ENCODE data around the gene TLCD2.
"Not testable (repeated sequence)": the region's sequence is repeated elsewhere in the genome, so short reads cannot be mapped to it uniquely, and the experiment has no call there.

Gene TLCD2

GRCh38 chr17:1725642-1726511, 15.7 kb upstream of the TLCD2 start:
- Histone ChIP-seq H3K4me3 (ENCODE audit: low read depth, low read length) (peak overlapping the region; percentile 99), H2AFZ (ENCODE audit: low read length, unreplicated experiment) (no peak overlapping the region), H3K36me3 (ENCODE audit: insufficient read depth, low read length) (no peaks in the 10 kb centered on the region; the same call in 1 of the 2 replicates), H3K27ac (ENCODE audit: low read depth, low read length) (no peak overlapping the region), H3K79me2 (ENCODE audit: control insufficient read depth, insufficient read depth, low read length, unreplicated experiment) (peaks cover 31% of the 10 kb centered on the region), H3K4me1 (ENCODE audit: control insufficient read depth, insufficient read depth, low read length, unreplicated experiment) (peaks cover 29% of the 10 kb centered on the region), H3K27me3 (ENCODE audit: insufficient read depth, low read length) (no peaks in the 10 kb centered on the region)

- Histone ChIP-seq H2AFZ (ENCODE audit: low read length, unreplicated experiment) (peak overlapping the region; percentile 85), H3K79me2 (ENCODE audit: control insufficient read depth, insufficient read depth, low read length, unreplicated experiment) (peaks cover 31% of the 10 kb centered on the region), H3K27me3 (ENCODE audit: insufficient read depth, low read length) (no peaks in the 10 kb centered on the region), H3K36me3 (ENCODE audit: insufficient read depth, low read length) (no peaks in the 10 kb centered on the region; the same call in 1 of the 2 replicates), H3K4me3 (ENCODE audit: low read depth, low read length) (peak overlapping the region; percentile 99), H3K4me1 (ENCODE audit: control insufficient read depth, insufficient read depth, low read length, unreplicated experiment) (peaks cover 23% of the 10 kb centered on the region), H3K27ac (ENCODE audit: low read depth, low read length) (peak overlapping the region; percentile 56; the same call in 1 of the 2 replicates)
Observed at GRCh38 chr17:1724869-1725641, 14.9 kb upstream of the TLCD2 start.

GRCh38 chr17:1724351-1724868, 14.2 kb upstream of the TLCD2 start, which contains the start of gene WDR81:
WDR81 (plus strand) TSS chr17:1724704; CDS start chr17:1724960, 256 bp downstream.
- Histone ChIP-seq H3K27ac (ENCODE audit: low read depth, low read length) (peak within 1 kb of the TSS; percentile 62), H3K27me3 (ENCODE audit: insufficient read depth, low read length) (no peaks in the 10 kb centered on the region), H3K4me3 (ENCODE audit: low read depth, low read length) (peak within 1 kb of the TSS; percentile 99), H2AFZ (ENCODE audit: low read length, unreplicated experiment) (peak within 1 kb of the TSS; percentile 85), H3K79me2 (ENCODE audit: control insufficient read depth, insufficient read depth, low read length, unreplicated experiment) (peaks cover 31% of the 10 kb centered on the region), H3K4me1 (ENCODE audit: control insufficient read depth, insufficient read depth, low read length, unreplicated experiment) (peaks cover 23% of the 10 kb centered on the region), H3K36me3 (ENCODE audit: insufficient read depth, low read length) (no peaks in the 10 kb centered on the region; the same call in 1 of the 2 replicates)

GRCh38 chr17:1722022-1722421, 11.8 kb upstream of the TLCD2 start:
- not testable (repeated sequence) for H3K27ac ChIP-seq (ENCODE audit: low read depth, low read length); H2AFZ ChIP-seq (ENCODE audit: low read length, unreplicated experiment); H3K27me3 ChIP-seq (ENCODE audit: insufficient read depth, low read length); H3K4me3 ChIP-seq (ENCODE audit: low read depth, low read length); H3K36me3 ChIP-seq (ENCODE audit: insufficient read depth, low read length)
- H3K79me2 ChIP-seq (ENCODE audit: control insufficient read depth, insufficient read depth, low read length, unreplicated experiment), result peaks cover 22% of the 10 kb centered on the region
- peaks cover 36% of the 10 kb centered on the region for H3K4me1 ChIP-seq (ENCODE audit: control insufficient read depth, insufficient read depth, low read length, unreplicated experiment)

- Histone ChIP-seq H3K36me3 (ENCODE audit: insufficient read depth, low read length) (no peaks in the 10 kb centered on the region; the same call in 1 of the 2 replicates), H3K79me2 (ENCODE audit: control insufficient read depth, insufficient read depth, low read length, unreplicated experiment) (peaks cover 12% of the 10 kb centered on the region), H3K4me3 (ENCODE audit: low read depth, low read length) (no peak overlapping the region), H2AFZ (ENCODE audit: low read length, unreplicated experiment) (no peak overlapping the region), H3K4me1 (ENCODE audit: control insufficient read depth, insufficient read depth, low read length, unreplicated experiment) (peaks cover 35% of the 10 kb centered on the region), H3K27me3 (ENCODE audit: insufficient read depth, low read length) (no peaks in the 10 kb centered on the region), H3K27ac (ENCODE audit: low read depth, low read length) (no peak overlapping the region)
Observed at GRCh38 chr17:1720856-1721386, 10.7 kb upstream of the TLCD2 start.

GRCh38 chr17:1718362-1719165, 8.4 kb upstream of the TLCD2 start:
- Histone ChIP-seq H3K27ac (ENCODE audit: low read depth, low read length) (peak overlapping the region; percentile 99), H3K27me3 (ENCODE audit: insufficient read depth, low read length) (no peaks in the 10 kb centered on the region), H3K4me1 (ENCODE audit: control insufficient read depth, insufficient read depth, low read length, unreplicated experiment) (peaks cover 25% of the 10 kb centered on the region), H2AFZ (ENCODE audit: low read length, unreplicated experiment) (no peak overlapping the region), H3K4me3 (ENCODE audit: low read depth, low read length) (peak overlapping the region; percentile 33; the same call in 1 of the 2 replicates), H3K79me2 (ENCODE audit: control insufficient read depth, insufficient read depth, low read length, unreplicated experiment) (peaks cover 19% of the 10 kb centered on the region), H3K36me3 (ENCODE audit: insufficient read depth, low read length) (peaks cover 7% of the 10 kb centered on the region; the same call in 1 of the 2 replicates)

- peak overlapping the region; percentile 99 for H3K27ac ChIP-seq (ENCODE audit: low read depth, low read length)
- peak overlapping the region; percentile 62 for H2AFZ ChIP-seq (ENCODE audit: low read length, unreplicated experiment)
- H3K79me2 ChIP-seq (ENCODE audit: control insufficient read depth, insufficient read depth, low read length, unreplicated experiment), result peaks cover 33% of the 10 kb centered on the region
- peaks cover 22% of the 10 kb centered on the region for H3K36me3 ChIP-seq (ENCODE audit: insufficient read depth, low read length)
- H3K4me1 ChIP-seq (ENCODE audit: control insufficient read depth, insufficient read depth, low read length, unreplicated experiment), result peaks cover 34% of the 10 kb centered on the region
- H3K4me3 ChIP-seq (ENCODE audit: low read depth, low read length), result peak overlapping the region; percentile 83
- H3K27me3 ChIP-seq (ENCODE audit: insufficient read depth, low read length), result no peaks in the 10 kb centered on the region
Observed at GRCh38 chr17:1716912-1717695, 6.9 kb upstream of the TLCD2 start.

- H3K27me3 ChIP-seq (ENCODE audit: insufficient read depth, low read length), result no peaks in the 10 kb centered on the region
- H3K4me3 ChIP-seq (ENCODE audit: low read depth, low read length), result peak overlapping the region; percentile 95
- peaks cover 41% of the 10 kb centered on the region for H3K79me2 ChIP-seq (ENCODE audit: control insufficient read depth, insufficient read depth, low read length, unreplicated experiment)
- no peak overlapping the region for H2AFZ ChIP-seq (ENCODE audit: low read length, unreplicated experiment)
- H3K27ac ChIP-seq (ENCODE audit: low read depth, low read length), result peak overlapping the region; percentile 99
- peaks cover 29% of the 10 kb centered on the region for H3K36me3 ChIP-seq (ENCODE audit: insufficient read depth, low read length)
- H3K4me1 ChIP-seq (ENCODE audit: control insufficient read depth, insufficient read depth, low read length, unreplicated experiment), result peaks cover 42% of the 10 kb centered on the region
Observed at GRCh38 chr17:1716076-1716911, 6.1 kb upstream of the TLCD2 start.

GRCh38 chr17:1715803-1716075, 5.6 kb upstream of the TLCD2 start:
- peaks cover 29% of the 10 kb centered on the region for H3K36me3 ChIP-seq (ENCODE audit: insufficient read depth, low read length)
- H3K27ac ChIP-seq (ENCODE audit: low read depth, low read length), result peak overlapping the region; percentile 97
- H3K4me3 ChIP-seq (ENCODE audit: low read depth, low read length), result peak overlapping the region; percentile 95
- H3K27me3 ChIP-seq (ENCODE audit: insufficient read depth, low read length), result no peaks in the 10 kb centered on the region
- no peak overlapping the region for H2AFZ ChIP-seq (ENCODE audit: low read length, unreplicated experiment)
- peaks cover 41% of the 10 kb centered on the region for H3K79me2 ChIP-seq (ENCODE audit: control insufficient read depth, insufficient read depth, low read length, unreplicated experiment)
- peaks cover 45% of the 10 kb centered on the region for H3K4me1 ChIP-seq (ENCODE audit: control insufficient read depth, insufficient read depth, low read length, unreplicated experiment)

Measured in ACC112 (cell line).